Measurements from ENCODE around the gene USP37.
"Not testable (repeated sequence)": the region's sequence is repeated elsewhere in the genome, so short reads cannot be mapped to it uniquely, and the experiment has no call there.

DNA sequence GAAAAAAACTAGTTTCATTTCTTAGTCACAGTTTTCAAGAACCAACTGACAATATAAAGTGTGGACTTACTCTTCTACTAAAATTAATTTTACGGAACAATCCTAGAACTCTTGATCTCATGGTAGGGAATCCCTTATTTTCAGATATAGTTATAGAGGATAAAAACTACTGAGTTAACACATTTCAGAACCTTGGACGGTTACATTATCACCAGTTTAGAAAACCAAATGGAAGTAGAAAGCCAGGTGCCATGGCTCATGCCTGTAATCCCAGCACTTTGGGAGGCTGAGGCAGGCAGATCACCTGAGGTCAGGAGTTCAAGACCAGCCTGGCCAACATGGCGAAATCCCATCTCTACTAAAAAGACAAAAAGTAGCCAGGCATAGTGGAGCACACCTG is 13.9 kb downstream of the USP37 start:
- TF ChIP-seq, protein P1, sequence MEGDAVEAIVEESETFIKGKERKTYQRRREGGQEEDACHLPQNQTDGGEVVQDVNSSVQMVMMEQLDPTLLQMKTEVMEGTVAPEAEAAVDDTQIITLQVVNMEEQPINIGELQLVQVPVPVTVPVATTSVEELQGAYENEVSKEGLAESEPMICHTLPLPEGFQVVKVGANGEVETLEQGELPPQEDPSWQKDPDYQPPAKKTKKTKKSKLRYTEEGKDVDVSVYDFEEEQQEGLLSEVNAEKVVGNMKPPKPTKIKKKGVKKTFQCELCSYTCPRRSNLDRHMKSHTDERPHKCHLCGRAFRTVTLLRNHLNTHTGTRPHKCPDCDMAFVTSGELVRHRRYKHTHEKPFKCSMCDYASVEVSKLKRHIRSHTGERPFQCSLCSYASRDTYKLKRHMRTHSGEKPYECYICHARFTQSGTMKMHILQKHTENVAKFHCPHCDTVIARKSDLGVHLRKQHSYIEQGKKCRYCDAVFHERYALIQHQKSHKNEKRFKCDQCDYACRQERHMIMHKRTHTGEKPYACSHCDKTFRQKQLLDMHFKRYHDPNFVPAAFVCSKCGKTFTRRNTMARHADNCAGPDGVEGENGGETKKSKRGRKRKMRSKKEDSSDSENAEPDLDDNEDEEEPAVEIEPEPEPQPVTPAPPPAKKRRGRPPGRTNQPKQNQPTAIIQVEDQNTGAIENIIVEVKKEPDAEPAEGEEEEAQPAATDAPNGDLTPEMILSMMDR (IDR thresholded peaks at IDR 0.05; ENCODE audit: low read depth, low read length) = not testable (repeated sequence)
- not testable (repeated sequence) for TF ChIP-seq EZH2phosphoT487 (IDR thresholded peaks at IDR 0.05; ENCODE audit: low read depth)
